ENCODE data around the gene DNAJC3. TPM values are rescaled to one million over a fixed set of nuclear protein-coding genes. Genes with fewer than 3 reads are reported as not detected.
"Not testable (repeated sequence)": the region's sequence is repeated elsewhere in the genome, so short reads cannot be mapped to it uniquely, and the experiment has no call there.

Gene DNAJC3
- total RNA-seq, 4 donors from 2014 or later, result 16.9 to 67.6 (median 53.5) TPM

- H3K27me3 ChIP-seq, result no peaks in the 10 kb centered on the region
- H3K27ac ChIP-seq, result no peak overlapping the region
- H3K9me3 ChIP-seq, result no peaks in the 10 kb centered on the region
- peaks cover 0 to 5% of the 10 kb centered on the region in 2 donors for H3K4me1 ChIP-seq
- no peak for DNase-seq
- intact Hi-C loops (cut with DNase I; ENCODE audit: low total_unique reads), result no loop called here
- H3K4me3 ChIP-seq, result no peak overlapping the region
- no peak for TF ChIP-seq POLR2A (IDR thresholded peaks at IDR 0.05)
- TF ChIP-seq CTCF (IDR thresholded peaks at IDR 0.05), result no peak
- H3K36me3 ChIP-seq, result no peaks in the 10 kb centered on the region
Observed at GRCh38 chr13:95684418-95684817, 7.5 kb downstream of the DNAJC3 start.

GRCh38 chr13:95684960-95685359, 8.0 kb downstream of the DNAJC3 start:
- H3K9me3 ChIP-seq; H3K27me3 ChIP-seq; H3K27ac ChIP-seq; DNase-seq; H3K36me3 ChIP-seq; intact Hi-C loops (cut with DNase I; ENCODE audit: low total_unique reads); H3K4me3 ChIP-seq; H3K4me1 ChIP-seq: not testable (repeated sequence)

GRCh38 chr13:95689582-95689926, 12.6 kb downstream of the DNAJC3 start:
- Histone ChIP-seq H3K9me3 (no peaks in the 10 kb centered on the region), H3K27ac (no peak overlapping the region), H3K4me3 (no peak overlapping the region), H3K4me1 (no peaks in the 10 kb centered on the region), H3K27me3 (no peaks in the 10 kb centered on the region), H3K36me3 (no peaks in the 10 kb centered on the region)
- DNase-seq, result no peak
- TF ChIP-seq CTCF (IDR thresholded peaks at IDR 0.05), result no peak
- no peak for TF ChIP-seq POLR2A (IDR thresholded peaks at IDR 0.05)
- intact Hi-C loops (cut with DNase I; ENCODE audit: low total_unique reads), result no loop called here

- intact Hi-C loops (cut with DNase I; ENCODE audit: low total_unique reads); DNase-seq; H3K27ac ChIP-seq: not testable (repeated sequence)
Observed at GRCh38 chr13:95690986-95691385, 14.0 kb downstream of the DNAJC3 start.

GRCh38 chr13:95697052-95697680, 20.2 kb downstream of the DNAJC3 start:
- H3K27ac ChIP-seq, result no peak overlapping the region
- H3K9me3 ChIP-seq, result peaks cover 0 to 5% of the 10 kb centered on the region in 2 donors
- H3K4me3 ChIP-seq, result no peak overlapping the region
- no peak for DNase-seq
- intact Hi-C loops (cut with DNase I; ENCODE audit: low total_unique reads), result no loop called here
- H3K4me1 ChIP-seq, result no peaks in the 10 kb centered on the region
- no peaks in the 10 kb centered on the region for H3K27me3 ChIP-seq
- TF ChIP-seq CTCF (IDR thresholded peaks at IDR 0.05), result no peak
- no peak for TF ChIP-seq POLR2A (IDR thresholded peaks at IDR 0.05)
- H3K36me3 ChIP-seq, result no peaks in the 10 kb centered on the region

More at GRCh38 chr13:95690986-95691385, 14.0 kb downstream of the DNAJC3 start:
- not testable (repeated sequence) for H3K36me3 ChIP-seq, H3K4me3 ChIP-seq, H3K27me3 ChIP-seq, H3K4me1 ChIP-seq, H3K9me3 ChIP-seq

- H3K27me3 ChIP-seq, result no peaks in the 10 kb centered on the region
- no peak for TF ChIP-seq POLR2A (IDR thresholded peaks at IDR 0.05)
- TF ChIP-seq CTCF (IDR thresholded peaks at IDR 0.05), result no peak
- no peaks in the 10 kb centered on the region for H3K4me1 ChIP-seq
- DNase-seq, result no peak
- peaks cover 0 to 5% of the 10 kb centered on the region in 2 donors for H3K9me3 ChIP-seq
- intact Hi-C loops (cut with DNase I; ENCODE audit: low total_unique reads), result no loop called here
- no peak overlapping the region for H3K4me3 ChIP-seq
- no peak overlapping the region for H3K27ac ChIP-seq
- no peaks in the 10 kb centered on the region for H3K36me3 ChIP-seq
Observed at GRCh38 chr13:95698047-95698749, 21.3 kb downstream of the DNAJC3 start.
